Fibroblast of skin of abdomen (primary cell): Measurements from ENCODE around the gene PSD2.

Source experiments
- DNase-seq: peaks from one replicate; pipeline ENCODE4 v3.0.0-alpha.2; 2013

Gene PSD2

GRCh38 chr5:139838381-139839197 is 43.0 kb downstream of the PSD2 start:
- no peak for DNase-seq

- no peak for DNase-seq
These were observed 43.7 kb downstream of the PSD2 start for GRCh38 chr5:139839232-139839815.

GRCh38 chr5:139839918-139840317 is 44.3 kb downstream of the PSD2 start:
- DNase-seq: no peak

GRCh38 chr5:139841549-139841948 is 45.9 kb downstream of the PSD2 start:
- no peak for DNase-seq

- DNase-seq: no peak
These were observed 46.7 kb downstream of the PSD2 start for GRCh38 chr5:139842321-139842720.

- no peak for DNase-seq
These were observed 48.4 kb downstream of the PSD2 start for GRCh38 chr5:139843991-139844390.

GRCh38 chr5:139844472-139845145 is 49.0 kb downstream of the PSD2 start:
- peak; percentile 59 for DNase-seq

GRCh38 chr5:139845846-139846681 is 50.5 kb downstream of the PSD2 start:
- no peak for DNase-seq

- DNase-seq: no peak
These were observed 51.5 kb downstream of the PSD2 start for GRCh38 chr5:139847091-139847490.

- DNase-seq: peak; percentile 42
These were observed 52.3 kb downstream of the PSD2 start for GRCh38 chr5:139847790-139848507.

GRCh38 chr5:139848508-139849100 is 53.0 kb downstream of the PSD2 start:
- no peak for DNase-seq

- DNase-seq: no peak
These were observed 53.9 kb downstream of the PSD2 start for GRCh38 chr5:139849501-139849900.

GRCh38 chr5:139849942-139850341 is 54.3 kb downstream of the PSD2 start:
- no peak for DNase-seq

GRCh38 chr5:139850423-139851016 is 54.9 kb downstream of the PSD2 start:
- no peak for DNase-seq

- no peak for DNase-seq
These were observed 56.0 kb downstream of the PSD2 start for GRCh38 chr5:139851558-139851957.

- no peak for DNase-seq
These were observed 57.1 kb downstream of the PSD2 start for GRCh38 chr5:139852696-139853095.

- DNase-seq: no peak
These were observed 58.5 kb downstream of the PSD2 start for GRCh38 chr5:139854029-139854605.

GRCh38 chr5:139854953-139855352 is 59.3 kb downstream of the PSD2 start:
- DNase-seq: no peak

GRCh38 chr5:139855451-139855850 is 59.8 kb downstream of the PSD2 start:
- no peak for DNase-seq

- no peak for DNase-seq
These were observed 60.4 kb downstream of the PSD2 start for GRCh38 chr5:139855946-139856540.
